GM12873 (cell line): ENCODE measurements around the gene ZNF79.

ENCODE experiments used
- CTCF ChIP-seq: IDR thresholded peaks from 2 replicates; pipeline ENCODE4 v1.5.1; 2012; ENCODE audit warnings: low read depth, mild to moderate bottlenecking, moderate library complexity, low read length, control low read depth; ENCODE audit not compliant: insufficient read depth; ENCODE audit errors: missing control alignments

ZNF79 gene

GRCh38 chr9:127445851-127446712 lies 21.9 kb downstream of the ZNF79 start:
- TF ChIP-seq CTCF: no peak

- TF ChIP-seq CTCF: no peak
Measured at GRCh38 chr9:127446713-127447415, 22.7 kb downstream of the ZNF79 start.

- TF ChIP-seq CTCF: no peak
Measured at GRCh38 chr9:127447416-127448111, 23.4 kb downstream of the ZNF79 start.

GRCh38 chr9:127448112-127448805 lies 24.1 kb downstream of the ZNF79 start:
- no peak for TF ChIP-seq CTCF

GRCh38 chr9:127449332-127449966 lies 25.3 kb downstream of the ZNF79 start:
- no peak for TF ChIP-seq CTCF

GRCh38 chr9:127450243-127450760 lies 26.1 kb downstream of the ZNF79 start:
- TF ChIP-seq CTCF: no peak
